Measurements from ENCODE around the gene GLTPD2.

DNA sequence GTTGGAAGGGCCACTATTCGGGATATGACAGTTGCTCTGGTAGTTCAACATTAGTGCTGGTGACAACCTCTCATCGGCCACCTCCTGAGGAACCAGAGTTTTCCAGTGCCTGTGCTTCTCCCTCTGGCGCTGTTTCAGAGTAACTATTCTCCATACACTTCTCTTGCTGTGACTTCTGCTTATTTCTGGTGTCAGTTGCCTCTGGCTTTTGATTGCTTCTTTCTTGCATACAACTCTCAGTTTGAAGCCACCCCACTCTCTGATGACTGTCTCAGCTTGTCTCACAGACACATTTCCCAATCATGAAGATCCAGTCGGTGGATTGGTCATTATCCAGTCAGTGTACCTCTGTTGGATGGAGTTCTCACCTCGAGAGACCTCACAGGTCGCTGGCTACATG lies 20.5 kb upstream of the GLTPD2 start:
- TF ChIP-seq, protein P1, sequence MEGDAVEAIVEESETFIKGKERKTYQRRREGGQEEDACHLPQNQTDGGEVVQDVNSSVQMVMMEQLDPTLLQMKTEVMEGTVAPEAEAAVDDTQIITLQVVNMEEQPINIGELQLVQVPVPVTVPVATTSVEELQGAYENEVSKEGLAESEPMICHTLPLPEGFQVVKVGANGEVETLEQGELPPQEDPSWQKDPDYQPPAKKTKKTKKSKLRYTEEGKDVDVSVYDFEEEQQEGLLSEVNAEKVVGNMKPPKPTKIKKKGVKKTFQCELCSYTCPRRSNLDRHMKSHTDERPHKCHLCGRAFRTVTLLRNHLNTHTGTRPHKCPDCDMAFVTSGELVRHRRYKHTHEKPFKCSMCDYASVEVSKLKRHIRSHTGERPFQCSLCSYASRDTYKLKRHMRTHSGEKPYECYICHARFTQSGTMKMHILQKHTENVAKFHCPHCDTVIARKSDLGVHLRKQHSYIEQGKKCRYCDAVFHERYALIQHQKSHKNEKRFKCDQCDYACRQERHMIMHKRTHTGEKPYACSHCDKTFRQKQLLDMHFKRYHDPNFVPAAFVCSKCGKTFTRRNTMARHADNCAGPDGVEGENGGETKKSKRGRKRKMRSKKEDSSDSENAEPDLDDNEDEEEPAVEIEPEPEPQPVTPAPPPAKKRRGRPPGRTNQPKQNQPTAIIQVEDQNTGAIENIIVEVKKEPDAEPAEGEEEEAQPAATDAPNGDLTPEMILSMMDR (IDR thresholded peaks at IDR 0.05; ENCODE audit: extremely low read depth in 1 of 2, insufficient read depth in 1 of 2, low read depth in 1 of 2, low read length in 2 of 2) = no peak
- TF ChIP-seq POLR2A (IDR thresholded peaks at IDR 0.05; ENCODE audit: low read depth, low read length) = no peak
- no peak for TF ChIP-seq MYC (IDR thresholded peaks at IDR 0.05; ENCODE audit: low read depth, low read length)
- TF ChIP-seq, protein P2, sequence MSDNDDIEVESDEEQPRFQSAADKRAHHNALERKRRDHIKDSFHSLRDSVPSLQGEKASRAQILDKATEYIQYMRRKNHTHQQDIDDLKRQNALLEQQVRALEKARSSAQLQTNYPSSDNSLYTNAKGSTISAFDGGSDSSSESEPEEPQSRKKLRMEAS (IDR thresholded peaks at IDR 0.05; ENCODE audit: insufficient read depth, insufficient read length) = no peak
- no peak for TF ChIP-seq POLR2AphosphoS5 (IDR thresholded peaks at IDR 0.05; ENCODE audit: insufficient read depth, low read depth, low read length)
- no peak for TF ChIP-seq JUN (IDR thresholded peaks at IDR 0.05; ENCODE audit: borderline replicate concordance, insufficient read depth, insufficient read length, low read depth)

Measured in endothelial cell of umbilical vein (primary cell).